Posterior cingulate gyrus (tissue), 11 donors: ENCODE results near the gene TTC13.

Experiments used
- DNase-seq, 10 donors: peaks; one replicate each; pipeline versions ENCODE4 v3.0.0 to v3.0.0-alpha.2; 2020 to 2021; ENCODE audit warnings: mixed read lengths in 3 of 10
- intact Hi-C: fragments of 100-400 bp; cut with DNase I; formaldehyde crosslinking; loops from one replicate; pipeline ENCODE4 v1.15.1; 2023

The TTC13 gene

DNA sequence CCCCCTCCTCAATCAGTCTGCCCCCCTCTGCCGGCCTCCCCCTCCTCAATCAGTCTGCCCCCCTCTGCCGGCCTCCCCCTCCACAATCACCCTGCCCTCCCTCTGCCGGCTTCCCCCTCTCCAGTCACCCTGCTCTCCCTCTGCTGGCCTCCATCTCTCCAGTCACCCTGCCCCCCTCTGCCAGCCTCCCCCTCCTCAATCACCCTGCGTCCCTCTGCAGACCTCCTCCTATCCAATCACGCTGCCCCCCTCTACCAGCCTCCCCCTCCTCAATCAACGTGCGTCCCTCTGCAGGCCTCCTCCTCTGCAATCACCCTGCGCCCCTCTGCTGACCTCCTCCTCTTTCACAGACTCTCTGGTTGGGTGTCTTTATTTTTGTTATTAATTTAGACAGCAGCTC is 98.9 kb downstream of the TTC13 start:
- intact Hi-C loops: no loop called here
- no peak for DNase-seq

DNA sequence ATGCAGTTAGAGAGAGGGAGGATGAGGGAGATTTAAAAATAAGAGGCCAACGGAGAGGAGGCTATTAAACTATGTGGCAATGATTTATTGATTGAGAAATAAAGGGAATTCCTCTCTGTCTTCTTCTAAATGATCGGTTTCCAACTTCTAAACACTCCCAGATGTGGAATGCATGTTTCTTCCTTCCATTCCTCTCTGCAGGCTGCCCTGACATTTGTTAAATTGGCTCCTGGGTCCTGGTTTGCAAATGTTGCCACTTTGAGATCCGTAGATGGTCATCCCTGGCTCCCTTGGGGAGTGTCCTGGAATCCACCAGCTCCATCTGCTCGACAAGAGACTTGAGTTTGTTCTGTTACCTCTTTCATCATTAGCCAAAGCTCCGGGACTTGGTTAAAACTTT is 100.1 kb downstream of the TTC13 start:
- intact Hi-C loops: no loop called here
- DNase-seq: no peak

DNA sequence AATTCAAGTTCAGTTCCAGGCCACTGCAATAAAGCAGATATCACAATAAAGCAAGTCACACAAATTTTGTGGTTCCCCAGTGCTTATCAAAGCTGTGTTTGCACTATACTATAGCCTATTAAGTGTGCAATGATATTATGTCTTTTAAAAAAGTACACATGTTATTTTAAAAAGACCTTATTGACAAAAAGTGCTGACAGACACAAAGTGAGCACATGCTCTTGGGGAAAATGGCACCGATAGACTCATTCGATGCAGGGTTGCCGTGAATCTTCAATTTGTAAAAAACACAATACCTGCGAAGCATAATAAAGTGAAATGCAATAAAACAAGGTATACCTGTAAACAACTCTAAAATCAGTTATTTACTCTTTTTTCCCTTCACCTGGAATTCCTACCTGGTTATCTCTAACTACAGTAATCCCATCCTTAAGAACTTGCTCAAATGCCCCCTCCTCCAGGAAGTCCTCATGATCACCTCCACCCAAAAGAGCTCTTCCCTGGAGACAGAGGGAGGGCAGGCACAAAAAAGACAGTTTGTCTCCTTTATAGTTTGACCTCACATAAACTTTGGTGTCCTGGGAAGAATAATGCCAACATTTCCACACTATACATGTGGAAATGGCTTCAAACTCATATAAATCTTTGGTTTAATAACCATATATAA is 100.6 kb downstream of the TTC13 start:
- intact Hi-C loops: no loop called here

DNA sequence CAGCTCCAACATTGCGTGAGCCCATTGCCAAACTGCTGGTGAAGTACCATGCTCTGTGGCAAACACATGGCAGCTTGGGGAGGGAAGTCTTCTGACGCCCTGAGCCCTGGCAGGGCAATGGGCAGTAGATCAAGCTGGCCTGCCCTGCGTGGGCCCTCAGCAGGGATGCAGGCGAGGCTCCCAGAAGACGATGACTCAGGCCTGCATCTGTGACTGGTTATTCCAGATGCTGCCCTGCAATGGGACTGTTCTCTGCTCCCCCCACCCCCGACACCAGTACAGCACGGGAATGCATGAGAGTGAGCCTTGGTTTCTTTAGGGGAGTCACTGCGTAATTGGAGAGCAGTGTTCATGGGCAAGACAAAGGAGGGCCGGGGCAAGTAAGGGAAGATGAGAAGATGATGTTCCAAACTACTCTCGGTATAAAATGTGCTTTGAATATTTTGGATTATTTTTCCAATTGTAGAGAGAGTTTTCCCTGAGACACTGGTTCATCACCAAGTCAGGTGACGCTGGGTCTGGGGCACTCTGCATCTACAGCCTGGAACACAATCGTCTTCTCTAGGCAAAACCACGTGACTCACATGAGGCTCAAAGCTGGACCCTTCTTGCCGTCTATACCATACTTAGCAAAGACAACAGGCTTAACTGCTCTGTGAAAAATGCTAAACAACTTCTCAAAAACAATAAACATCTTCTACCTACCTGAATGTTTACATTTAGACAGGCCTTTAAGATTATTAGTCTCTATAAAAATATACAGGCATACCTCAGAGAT is 101.3 kb downstream of the TTC13 start:
- peak in 1 of 10 donors; percentile 25 for DNase-seq
- intact Hi-C loops: no loop called here

More for the DNA sequence above, 100.6 kb downstream of the TTC13 start:
- no peak for DNase-seq

DNA sequence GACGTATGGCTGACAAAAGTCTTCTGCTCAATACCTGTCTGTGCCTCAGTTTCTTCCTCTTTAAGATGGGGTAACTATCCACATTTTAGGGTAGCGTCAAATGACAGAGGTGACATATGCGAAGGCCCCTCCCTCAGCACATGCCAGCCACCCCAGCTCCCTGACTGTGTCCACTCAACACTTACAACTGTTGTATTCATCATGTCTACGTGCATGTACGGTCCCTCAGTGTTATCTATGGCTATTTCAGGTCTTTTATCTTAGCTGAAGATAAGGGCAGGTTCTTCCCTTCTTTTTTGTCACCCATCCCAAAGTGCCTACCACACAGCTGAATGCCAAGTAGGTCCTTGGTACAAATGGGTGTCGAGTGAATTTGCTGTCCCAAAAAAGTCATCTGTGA is 102.0 kb downstream of the TTC13 start:
- no peak for DNase-seq
- intact Hi-C loops: no loop called here

DNA sequence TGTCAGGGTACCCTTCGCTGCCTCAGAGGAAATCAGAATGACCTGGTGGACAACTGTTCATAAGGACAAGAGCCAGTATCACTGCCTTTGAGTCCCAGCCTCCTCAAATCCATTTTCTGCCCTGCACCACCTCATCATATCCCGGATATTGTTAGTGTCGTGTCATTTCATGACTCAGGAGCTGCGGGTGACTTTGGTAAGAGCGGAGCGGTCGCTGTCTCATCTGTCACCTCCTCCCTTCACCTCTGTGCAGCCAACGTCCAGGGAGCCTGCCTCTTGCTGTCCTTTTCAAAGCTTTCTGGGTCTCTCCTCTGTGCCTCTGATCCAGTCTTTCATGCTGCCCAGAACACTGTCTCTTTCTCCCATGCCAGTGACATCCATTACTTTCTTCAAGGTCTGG is 103.3 kb downstream of the TTC13 start:
- DNase-seq: peak in 1 of 10 donors; percentile 59
- intact Hi-C loops: no loop called here

DNA sequence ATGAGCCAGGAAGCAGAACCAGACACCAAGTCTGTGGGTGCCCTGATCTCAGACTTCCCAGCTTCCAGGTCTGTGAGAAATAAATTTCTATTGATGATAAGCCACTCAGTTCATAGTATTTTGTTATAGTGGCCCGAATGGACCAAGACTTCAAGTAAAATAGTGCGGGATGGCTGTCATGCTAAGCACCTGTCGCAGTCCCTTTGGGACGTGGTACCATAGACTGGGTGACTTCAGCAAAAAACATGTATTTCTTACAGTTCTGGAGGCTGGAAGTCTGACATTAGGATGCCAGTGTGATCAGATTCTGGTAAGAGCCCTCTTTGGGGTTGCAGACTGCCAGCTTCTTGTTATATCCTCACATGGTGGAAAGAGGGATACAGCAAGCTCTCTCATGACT is 107.7 kb downstream of the TTC13 start:
- DNase-seq: no peak
- intact Hi-C loops: no loop called here

DNA sequence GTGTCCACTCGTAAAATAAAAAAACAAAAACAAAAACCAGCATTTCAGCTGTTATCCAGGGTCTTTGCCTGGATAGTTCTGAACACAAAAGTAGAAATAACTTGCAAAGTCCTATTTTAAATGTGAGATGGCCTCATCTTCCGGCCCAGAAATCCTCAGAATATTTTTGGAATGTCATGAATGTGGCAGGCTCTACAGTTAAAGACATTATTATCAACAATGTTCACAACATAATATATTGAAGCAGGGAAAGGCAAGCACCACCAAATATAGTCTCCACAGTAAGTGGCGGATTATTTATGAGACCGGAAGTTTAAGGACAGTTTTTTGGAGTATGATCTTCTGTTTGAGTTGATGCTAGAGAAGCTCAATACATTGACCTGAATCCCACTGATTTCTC is 109.2 kb downstream of the TTC13 start:
- intact Hi-C loops: loop anchor here (2.0 kb wide), 1 partner anchor 47 kb away; no protein-coding TSS in a partner anchor
- DNase-seq: no peak

DNA sequence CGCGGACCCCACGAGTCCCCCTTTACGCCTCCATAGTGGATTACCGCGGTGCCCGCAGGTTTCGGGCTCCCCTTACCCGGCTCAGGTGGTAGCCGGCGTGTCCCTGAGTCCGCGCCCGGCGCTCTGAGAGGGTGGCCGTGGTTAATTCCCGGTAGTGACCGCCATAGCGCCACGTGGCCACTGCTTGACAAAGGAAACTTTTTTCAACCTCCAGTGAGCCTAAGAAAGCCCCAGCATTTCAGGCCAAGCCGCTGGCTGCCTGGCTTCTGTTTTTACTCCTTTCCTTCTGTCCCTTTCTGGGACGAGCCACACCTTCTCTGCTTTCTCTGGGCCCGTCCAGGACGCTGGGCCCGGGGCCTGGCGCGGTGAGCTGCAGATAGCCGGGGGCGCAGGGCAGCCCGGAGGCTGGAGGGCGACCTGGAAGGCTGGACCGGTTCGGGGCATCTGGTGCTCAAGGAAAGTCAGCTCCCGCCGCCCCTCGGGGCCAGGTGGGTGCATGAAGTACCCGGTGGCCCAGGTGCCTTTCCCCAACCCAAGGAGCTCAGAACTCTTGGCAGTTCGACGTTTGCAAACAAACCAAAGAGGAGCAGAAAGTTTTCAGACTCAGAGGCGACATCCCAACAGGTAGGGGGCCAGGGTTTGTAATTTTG is 109.8 kb downstream of the TTC13 start:
- intact Hi-C loops: loop anchor here (2.0 kb wide), 1 partner anchor 48 kb away; no protein-coding TSS in a partner anchor
- DNase-seq: peak in 8 of 10 donors; percentile 27 to 92 (median 56)

DNA sequence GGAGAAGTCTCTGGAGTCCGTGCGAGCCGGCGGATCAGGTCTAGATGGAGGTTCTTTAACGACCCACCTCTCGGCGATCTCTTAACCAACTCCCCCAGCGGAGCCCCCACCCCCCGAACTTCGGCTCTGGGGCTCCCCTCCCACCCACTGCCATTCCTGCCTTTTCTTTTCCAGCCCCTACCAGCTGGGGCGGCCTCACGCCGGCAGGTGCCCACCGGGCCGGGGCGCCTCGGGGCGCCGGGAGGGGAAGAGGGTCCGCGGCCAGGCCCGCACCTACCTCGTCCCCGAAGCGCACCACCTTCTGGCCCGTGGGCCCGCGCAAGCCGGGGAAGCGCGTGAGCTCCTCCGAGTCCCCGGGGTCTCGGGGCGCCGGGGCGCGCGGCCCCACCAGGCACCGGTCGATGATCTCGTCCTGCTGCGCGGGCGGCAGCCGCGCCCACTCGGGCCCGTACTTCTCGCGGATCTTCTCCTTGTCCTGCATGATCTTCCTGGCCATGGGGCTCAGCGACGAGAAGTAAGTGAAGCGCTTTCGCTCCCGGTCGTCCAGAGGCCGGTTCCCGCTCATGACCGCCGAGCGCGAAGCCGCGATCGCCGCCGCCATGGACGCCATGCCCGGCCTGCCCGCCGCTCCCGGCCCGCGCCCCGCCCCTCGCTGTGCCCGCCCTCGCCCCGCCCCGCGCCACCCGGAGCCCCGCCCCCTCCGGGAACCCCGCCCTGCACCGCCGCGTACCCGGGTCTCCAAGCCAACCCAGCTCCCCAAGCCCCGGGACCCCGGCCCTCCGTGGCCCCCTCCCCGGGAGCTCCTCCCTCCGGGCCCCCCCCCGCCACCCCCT is 110.5 kb downstream of the TTC13 start, which contains the start of gene C1orf198:
Gene C1orf198, minus strand, starts transcription at position 619 of the 833 bp plus-strand sequence. Its CDS starts 9 bp downstream, at position 610.
- intact Hi-C loops: loop anchor here (2.0 kb wide), 1 partner anchor 49 kb away; no protein-coding TSS in a partner anchor
- peak; percentile 71 to 97 (median 82) for DNase-seq

DNA sequence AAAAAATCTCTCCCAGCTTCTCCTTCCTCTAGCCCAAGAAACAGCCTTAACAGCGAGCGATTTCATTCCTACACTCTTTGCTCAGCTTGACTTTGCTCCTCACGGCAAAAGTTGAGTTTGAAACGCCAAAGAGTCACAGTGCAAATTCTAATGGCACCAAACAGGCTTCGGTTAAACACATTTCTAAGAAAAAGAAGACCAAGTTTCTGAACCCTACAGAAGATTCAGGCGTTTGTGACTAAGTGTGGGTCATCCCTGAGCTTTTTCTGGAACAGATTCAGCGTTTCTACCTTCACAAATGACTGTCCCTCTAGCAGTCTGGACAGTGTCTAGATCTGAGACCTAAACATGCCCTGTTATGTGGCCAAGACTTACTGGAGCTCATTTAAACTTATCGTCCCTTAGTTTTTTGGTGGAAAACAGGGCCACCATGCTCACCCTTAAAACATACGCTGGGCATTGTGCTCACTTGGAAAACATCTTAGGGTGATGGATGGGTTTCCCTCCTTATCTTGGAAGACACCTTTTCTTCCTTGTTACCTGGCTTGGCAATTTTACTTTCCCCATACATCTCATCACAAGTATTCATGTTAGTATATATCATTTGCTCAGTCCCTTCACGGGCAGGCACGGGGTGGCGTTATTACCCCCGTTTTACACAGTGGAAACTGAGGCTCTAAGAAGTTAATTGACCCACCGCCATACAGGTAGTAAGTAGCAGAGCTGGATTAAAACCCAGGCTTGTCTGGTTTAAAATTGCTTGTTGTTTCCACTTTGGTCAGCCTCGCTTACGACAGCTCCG is 111.4 kb downstream of the TTC13 start:
- DNase-seq: no peak
- intact Hi-C loops: no loop called here

DNA sequence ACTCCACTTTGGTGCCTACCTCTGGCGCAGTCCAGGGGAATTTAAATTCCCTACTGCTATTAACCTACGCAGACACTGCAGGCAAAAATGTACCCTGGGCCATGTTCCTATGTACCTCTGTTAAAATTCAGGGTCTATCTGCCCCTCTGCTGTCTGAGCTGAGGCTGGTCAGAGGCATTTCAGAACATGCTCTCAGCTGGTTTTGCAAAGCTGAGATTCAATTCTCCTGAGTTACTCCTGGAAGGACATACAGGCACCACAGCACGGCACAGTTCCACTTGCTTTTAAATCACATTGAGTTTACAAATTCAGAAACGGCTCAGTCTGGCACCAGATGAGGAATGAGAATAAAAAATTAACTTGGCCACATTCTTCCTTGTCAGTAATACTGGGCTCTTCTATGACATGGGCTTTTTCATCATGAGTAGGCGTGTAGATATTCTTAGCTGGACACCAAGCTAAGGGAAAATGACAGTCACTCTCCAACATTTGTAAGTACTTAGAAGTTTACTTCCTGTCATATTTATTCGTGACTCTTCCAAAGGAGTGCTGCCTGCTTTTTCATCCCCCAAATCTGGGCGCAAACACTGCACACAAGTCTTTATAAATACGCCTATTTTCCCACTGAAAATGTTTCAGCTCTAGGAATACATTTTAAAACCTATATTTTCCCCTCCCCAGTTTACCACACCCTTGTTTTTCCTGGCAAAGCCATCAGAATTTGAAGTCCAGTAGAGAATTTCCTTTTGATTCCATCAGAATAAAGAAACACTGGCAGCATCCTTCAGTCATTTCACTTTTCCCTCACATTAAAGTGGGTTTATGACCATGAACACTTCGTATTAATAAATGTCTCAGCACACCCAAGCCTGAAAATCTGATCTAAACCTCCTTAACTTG is 112.2 kb downstream of the TTC13 start:
- DNase-seq: no peak
- intact Hi-C loops: no loop called here

DNA sequence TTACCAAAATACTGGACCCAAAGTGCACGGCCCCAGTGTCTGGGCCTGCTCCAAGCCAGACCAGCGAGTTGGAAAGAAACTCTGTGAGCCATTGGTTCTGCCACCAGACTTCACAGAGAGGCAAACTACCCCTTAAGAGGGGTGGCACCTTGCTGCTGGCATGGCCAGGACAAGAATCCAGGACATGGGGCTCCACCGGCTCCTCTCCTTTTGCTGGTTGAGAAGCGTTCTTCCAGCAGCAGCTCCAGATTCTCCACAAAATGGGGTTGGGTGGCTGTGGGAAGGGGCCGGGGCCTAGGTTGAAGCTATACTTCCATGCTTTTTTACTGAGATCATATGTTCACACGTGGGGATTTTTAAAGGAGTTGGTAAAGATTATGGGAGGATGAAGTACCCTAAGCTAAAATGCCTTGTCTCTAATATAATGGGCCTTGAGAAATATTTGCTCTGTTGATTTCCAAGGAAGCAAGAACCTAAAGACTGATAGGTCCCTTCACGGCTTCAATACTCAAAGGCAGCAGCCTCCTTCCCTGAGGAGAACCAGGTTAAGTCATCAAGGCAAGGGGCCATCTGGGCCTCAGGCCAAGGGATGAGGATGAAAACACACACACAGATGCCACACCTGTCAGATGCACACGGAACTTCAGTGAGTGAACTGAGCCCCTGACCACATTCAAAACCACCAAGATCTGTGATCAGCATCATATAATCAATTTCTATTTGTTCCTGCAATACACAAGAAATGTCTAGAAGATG is 113.4 kb downstream of the TTC13 start:
- no peak for DNase-seq
- intact Hi-C loops: no loop called here

DNA sequence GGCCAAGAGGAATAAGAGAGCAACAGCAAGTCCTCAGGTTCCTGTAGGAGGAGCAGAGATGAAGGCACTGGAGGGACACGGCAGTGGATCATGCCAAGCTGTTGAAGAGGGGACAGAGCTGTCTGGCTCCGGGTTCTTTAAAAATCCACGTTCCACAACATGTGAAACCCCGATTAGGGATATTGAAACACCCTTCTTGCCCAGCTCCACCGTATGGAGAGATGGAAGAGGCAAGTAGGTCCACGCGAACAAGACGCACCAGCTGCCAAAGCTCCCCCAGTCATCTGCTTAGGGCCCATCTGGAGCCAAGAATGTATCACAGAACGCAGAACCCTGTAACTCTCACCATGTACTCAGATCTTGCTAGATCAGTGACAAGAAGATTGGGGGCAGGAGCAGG is 114.2 kb downstream of the TTC13 start:
- peak in 4 of 10 donors; percentile 60 to 92 (median 71) for DNase-seq
- intact Hi-C loops: no loop called here

DNA sequence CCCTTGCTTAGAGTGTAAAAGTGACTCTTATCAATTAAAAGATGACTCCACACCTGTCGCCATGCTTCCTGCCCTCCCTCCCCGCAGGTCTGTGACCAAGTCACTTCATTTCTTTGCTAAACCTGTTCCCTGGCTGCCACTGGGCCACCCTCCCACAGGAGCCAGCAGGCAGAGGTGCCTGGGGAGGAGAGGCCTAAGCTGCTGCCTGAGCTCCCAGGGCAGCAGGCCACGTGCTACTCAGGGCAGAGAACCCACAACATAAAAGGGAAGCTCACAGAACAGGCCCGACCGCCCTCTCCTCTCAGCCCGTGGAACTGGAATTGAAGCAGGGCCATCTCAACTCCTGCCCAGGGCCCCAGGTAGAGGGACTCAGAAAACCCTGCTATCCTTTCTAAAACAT is 115.2 kb downstream of the TTC13 start:
- intact Hi-C loops: no loop called here
- DNase-seq: peak in 3 of 10 donors; percentile 54 to 88 (median 76)

DNA sequence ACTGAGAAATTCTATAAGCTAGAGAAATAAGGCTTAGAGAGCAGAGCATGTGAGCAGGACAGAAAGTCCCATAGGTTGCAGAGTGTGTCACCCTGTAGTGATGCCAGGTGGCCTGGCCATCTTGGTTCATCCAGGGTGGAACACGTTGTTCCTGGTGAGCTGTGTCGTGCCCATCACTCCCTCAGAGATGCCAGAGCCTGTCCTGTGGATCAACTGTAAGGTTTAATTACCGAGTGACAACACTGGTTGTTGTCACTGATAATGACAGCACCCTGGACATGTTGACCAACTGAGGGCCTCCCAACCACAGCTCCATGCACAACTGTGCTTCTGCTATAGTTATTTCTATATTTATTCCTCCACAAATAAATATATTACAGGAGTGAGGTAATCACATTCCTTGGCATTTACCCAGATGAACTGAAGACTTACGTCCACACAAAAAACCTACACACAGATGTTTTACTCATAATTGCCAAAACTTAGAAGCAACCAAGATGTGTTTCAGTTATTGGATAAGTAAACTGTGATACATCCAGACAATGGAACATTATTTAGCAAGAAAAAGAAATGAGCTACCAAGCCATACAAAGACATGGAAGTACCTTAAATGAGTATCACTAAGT is 116.6 kb downstream of the TTC13 start:
- intact Hi-C loops: no loop called here
- DNase-seq: no peak

DNA sequence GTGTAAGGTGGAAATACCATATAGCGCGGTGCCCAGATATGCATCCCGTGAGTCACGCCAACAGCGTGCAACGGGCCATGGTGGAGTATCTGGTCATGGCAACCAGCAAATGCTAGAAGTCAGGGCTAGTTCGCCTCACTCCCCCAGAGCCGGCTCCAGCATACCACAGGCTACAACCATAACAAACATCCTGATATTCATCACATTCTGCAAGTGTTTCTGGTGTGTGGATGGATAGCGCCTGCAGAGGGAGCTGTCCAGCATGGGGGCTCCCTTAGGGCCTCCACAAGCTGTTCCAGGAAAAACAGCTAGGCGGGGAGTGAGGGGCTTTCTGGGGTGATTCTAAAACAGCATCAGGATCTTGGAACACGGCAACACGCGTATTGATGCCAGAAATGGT is 117.2 kb downstream of the TTC13 start:
- intact Hi-C loops: no loop called here
- no peak for DNase-seq
